BJ (cell line): Measurements from ENCODE around the gene SPDYC. TPM values are rescaled to one million over a fixed set of nuclear protein-coding genes. Genes with fewer than 3 reads are reported as not detected.

Experiments used
- CTCF ChIA-PET: fragments of 350-600 bp; formaldehyde crosslinking; extraction: SDS; loops from one replicate; lab custom pipeline; 2021; ENCODE audit warnings: antibody characterized with exemption, inconsistent platforms; lab: Yijun Ruan, JAX
- POLR2A ChIA-PET: fragments of 300-600 bp; sonication (Branson Sonifier 250); formaldehyde crosslinking; extraction: SDS; loops from one replicate; lab custom pipeline; 2021; ENCODE audit warnings: antibody characterized with exemption; lab: Charles Lee
- DNase-seq: peaks from one replicate; pipeline ENCODE4 v3.0.0-alpha.2; 2011; ENCODE audit warnings: low read depth
- H3K27me3 ChIP-seq: 2 replicates; pipeline ENCODE4 v1.6.0; 2011; ENCODE audit warnings: low read length; ENCODE audit not compliant: control insufficient read depth, insufficient read depth
- H3K36me3 ChIP-seq: 2 replicates; pipeline ENCODE4 v1.5.1; 2011; ENCODE audit warnings: low read length; ENCODE audit not compliant: control insufficient read depth, insufficient read depth
- H3K4me3 ChIP-seq: 2 replicates; pipeline ENCODE4 v1.5.1; 2011; ENCODE audit warnings: low read depth, mild to moderate bottlenecking, control low read depth, low read length
- CTCF ChIP-seq: IDR thresholded peaks from 2 replicates; pipeline ENCODE4 v1.5.1; 2011; ENCODE audit warnings: low read depth, mild to moderate bottlenecking, control low read depth, inconsistent platforms, low read length, moderate library complexity; ENCODE audit not compliant: insufficient read depth
- polyA plus RNA-seq: library from polyadenylated mRNA; depleted of rRNA; stranded (reverse); fragments of >200 nt; gene quantifications from 2 replicates; pipeline ENCODE4 v1.2.3, GENCODE V29; 2011

SPDYC gene
- polyA plus RNA-seq, 1 experiment = not detected

GRCh38 chr11:65209711-65210360 is 39.8 kb downstream of the SPDYC start:
- POLR2A ChIA-PET = no interaction called here
- no peak for TF ChIP-seq CTCF
- CTCF ChIA-PET = no interaction called here
- no peak for DNase-seq
- no peak overlapping the region for H3K4me3 ChIP-seq
- H3K27me3 ChIP-seq = no peaks in the 10 kb centered on the region
- peaks cover 48% of the 10 kb centered on the region for H3K36me3 ChIP-seq

- ChIA-PET POLR2A (no interaction called here), CTCF (no interaction called here)
These were observed 40.3 kb downstream of the SPDYC start for GRCh38 chr11:65210361-65210731.

GRCh38 chr11:65210748-65211147 is 40.7 kb downstream of the SPDYC start:
- POLR2A ChIA-PET = no interaction called here
- H3K27me3 ChIP-seq = no peaks in the 10 kb centered on the region
- no peak for DNase-seq
- H3K4me3 ChIP-seq = no peak overlapping the region
- CTCF ChIA-PET = no interaction called here
- no peak for TF ChIP-seq CTCF
- H3K36me3 ChIP-seq = peaks cover 39% of the 10 kb centered on the region

More at GRCh38 chr11:65210361-65210731, 40.3 kb downstream of the SPDYC start:
- no peak for TF ChIP-seq CTCF
- Histone ChIP-seq H3K4me3 (no peak overlapping the region), H3K27me3 (no peaks in the 10 kb centered on the region), H3K36me3 (peaks cover 43% of the 10 kb centered on the region)
- no peak for DNase-seq

DNA sequence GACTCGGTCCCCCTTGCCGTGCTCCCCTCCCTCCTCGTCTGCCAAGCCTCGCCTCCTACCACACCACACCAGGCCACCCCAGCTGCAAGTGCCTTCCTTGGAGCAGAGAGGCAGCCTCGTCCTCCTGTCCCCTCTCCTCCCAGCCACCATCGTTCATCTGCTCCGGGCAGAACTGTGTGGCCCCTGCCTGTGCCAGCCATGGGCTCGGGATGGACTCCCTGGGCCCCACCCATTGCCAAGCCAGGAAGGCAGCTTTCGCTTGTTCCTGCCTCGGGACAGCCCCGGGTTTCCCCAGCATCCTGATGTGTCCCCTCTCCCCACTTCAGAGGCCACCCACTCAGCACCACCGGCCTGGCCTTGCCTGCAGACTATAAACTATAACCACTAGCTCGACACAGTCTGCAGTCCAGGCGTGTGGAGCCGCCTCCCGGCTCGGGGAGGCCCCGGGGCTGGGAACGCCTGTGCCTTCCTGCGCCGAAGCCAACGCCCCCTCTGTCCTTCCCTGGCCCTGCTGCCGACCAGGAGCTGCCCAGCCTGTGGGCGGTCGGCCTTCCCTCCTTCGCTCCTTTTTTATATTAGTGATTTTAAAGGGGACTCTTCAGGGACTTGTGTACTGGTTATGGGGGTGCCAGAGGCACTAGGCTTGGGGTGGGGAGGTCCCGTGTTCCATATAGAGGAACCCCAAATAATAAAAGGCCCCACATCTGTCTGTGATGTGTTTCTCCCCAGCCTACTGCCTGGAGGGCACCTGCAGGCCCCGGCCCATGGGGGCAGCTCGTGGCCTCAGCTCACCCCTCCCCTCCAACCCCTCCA is 41.5 kb downstream of the SPDYC start:
- POLR2A ChIA-PET = no interaction called here
- CTCF ChIA-PET = interaction anchor here (0.6 to 2.8 kb wide), 8 partner anchors 8 to 138 kb away, joined by 3 to 12 read pairs (median 4); no protein-coding TSS in a partner anchor

More for the DNA sequence above, 41.5 kb downstream of the SPDYC start:
- no peaks in the 10 kb centered on the region for H3K27me3 ChIP-seq
- H3K4me3 ChIP-seq = no peak overlapping the region
- no peak for DNase-seq
- peaks cover 34% of the 10 kb centered on the region for H3K36me3 ChIP-seq
- TF ChIP-seq CTCF = no peak
